Measurements from ENCODE around the gene VWA3B.

VWA3B gene

GRCh38 chr2:98181346-98181745 is 94.4 kb downstream of the VWA3B start:
- H3K4me1 ChIP-seq (ENCODE audit: insufficient read depth, low read length) = no peaks in the 10 kb centered on the region
- H3K27ac ChIP-seq (ENCODE audit: low read depth, low read length) = no peak overlapping the region
- H3K27me3 ChIP-seq (ENCODE audit: control insufficient read depth in 1 of 2, insufficient read depth in 2 of 2, low read length in 2 of 2) = peaks cover 0 to 5% of the 10 kb centered on the region in 2 donors
- no peaks in the 10 kb centered on the region for H3K9me3 ChIP-seq (ENCODE audit: low read length)
- H3K36me3 ChIP-seq (ENCODE audit: insufficient read depth, low read length) = no peaks in the 10 kb centered on the region
- H3K9ac ChIP-seq (ENCODE audit: low read length) = no peak overlapping the region
- no peak overlapping the region for H3K4me3 ChIP-seq (ENCODE audit: low read depth in 1 of 2, low read length in 2 of 2)

GRCh38 chr2:98185801-98186200 is 98.8 kb downstream of the VWA3B start:
- H3K27ac ChIP-seq (ENCODE audit: low read depth, low read length) = no peak overlapping the region
- H3K4me1 ChIP-seq (ENCODE audit: insufficient read depth, low read length) = no peaks in the 10 kb centered on the region
- H3K27me3 ChIP-seq (ENCODE audit: control insufficient read depth in 1 of 2, insufficient read depth in 2 of 2, low read length in 2 of 2) = no peaks in the 10 kb centered on the region
- H3K4me3 ChIP-seq (ENCODE audit: low read depth in 1 of 2, low read length in 2 of 2) = no peak overlapping the region
- no peaks in the 10 kb centered on the region for H3K9me3 ChIP-seq (ENCODE audit: low read length)
- H3K9ac ChIP-seq (ENCODE audit: low read length) = no peak overlapping the region
- no peaks in the 10 kb centered on the region for H3K36me3 ChIP-seq (ENCODE audit: insufficient read depth, low read length)

DNA sequence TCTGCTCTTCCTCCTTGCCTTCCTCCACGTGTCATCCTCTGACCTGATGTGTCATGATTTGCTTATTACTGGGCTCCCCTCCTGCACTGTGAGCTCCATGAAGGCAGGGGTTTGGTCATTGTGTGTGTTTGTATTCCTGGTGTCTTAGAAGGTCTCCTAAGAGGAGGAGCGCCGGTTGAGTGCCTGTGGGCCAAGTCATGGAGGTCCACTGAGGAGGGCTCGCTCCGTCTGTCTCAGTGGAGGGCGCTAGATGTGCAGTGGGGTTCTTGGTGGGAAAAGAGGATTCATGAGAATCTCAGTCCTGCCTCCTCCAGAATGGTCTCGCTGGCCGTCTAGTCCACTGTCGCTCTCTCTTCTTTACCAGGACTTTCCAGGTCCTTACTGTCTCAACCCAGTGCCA is 100.2 kb downstream of the VWA3B start:
- no peaks in the 10 kb centered on the region for H3K4me1 ChIP-seq (ENCODE audit: insufficient read depth, low read length)
- H3K27ac ChIP-seq (ENCODE audit: low read depth, low read length) = no peak overlapping the region
- H3K9me3 ChIP-seq (ENCODE audit: low read length) = no peaks in the 10 kb centered on the region
- H3K27me3 ChIP-seq (ENCODE audit: control insufficient read depth in 1 of 2, insufficient read depth in 2 of 2, low read length in 2 of 2) = no peaks in the 10 kb centered on the region
- H3K4me3 ChIP-seq (ENCODE audit: low read depth in 1 of 2, low read length in 2 of 2) = no peak overlapping the region
- H3K36me3 ChIP-seq (ENCODE audit: insufficient read depth, low read length) = no peaks in the 10 kb centered on the region
- no peak overlapping the region for H3K9ac ChIP-seq (ENCODE audit: low read length)

- Histone ChIP-seq H3K9me3 (ENCODE audit: low read length) (no peaks in the 10 kb centered on the region), H3K36me3 (ENCODE audit: insufficient read depth, low read length) (no peaks in the 10 kb centered on the region), H3K27ac (ENCODE audit: low read depth, low read length) (no peak overlapping the region), H3K4me3 (ENCODE audit: low read depth in 1 of 2, low read length in 2 of 2) (no peak overlapping the region), H3K9ac (ENCODE audit: low read length) (no peak overlapping the region), H3K4me1 (ENCODE audit: insufficient read depth, low read length) (no peaks in the 10 kb centered on the region), H3K27me3 (ENCODE audit: control insufficient read depth in 1 of 2, insufficient read depth in 2 of 2, low read length in 2 of 2) (no peaks in the 10 kb centered on the region)
These were observed 101.5 kb downstream of the VWA3B start for GRCh38 chr2:98188351-98189046.

DNA sequence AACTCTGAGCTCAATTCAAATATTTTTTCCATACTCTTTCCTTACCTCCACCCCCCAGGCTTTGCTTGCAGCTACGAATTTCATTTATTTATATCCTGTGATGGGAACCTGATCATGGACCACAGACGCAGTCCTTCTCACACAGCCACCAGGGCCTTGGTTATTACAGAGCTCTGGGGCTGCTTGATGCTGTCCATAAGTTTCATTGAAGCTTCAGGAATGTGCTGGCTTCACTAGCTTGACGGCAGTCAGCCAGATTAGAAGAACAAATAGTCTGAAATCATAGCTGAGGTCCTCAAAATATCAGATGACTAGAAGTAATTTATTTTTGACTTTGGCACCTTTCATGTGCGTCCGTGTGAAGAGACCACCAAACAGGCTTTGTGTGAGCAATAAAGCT is 104.9 kb downstream of the VWA3B start:
- no peak overlapping the region for H3K4me3 ChIP-seq (ENCODE audit: low read depth in 1 of 2, low read length in 2 of 2)
- no peaks in the 10 kb centered on the region for H3K27me3 ChIP-seq (ENCODE audit: control insufficient read depth in 1 of 2, insufficient read depth in 2 of 2, low read length in 2 of 2)
- H3K36me3 ChIP-seq (ENCODE audit: insufficient read depth, low read length) = no peaks in the 10 kb centered on the region
- no peaks in the 10 kb centered on the region for H3K9me3 ChIP-seq (ENCODE audit: low read length)
- H3K4me1 ChIP-seq (ENCODE audit: insufficient read depth, low read length) = no peaks in the 10 kb centered on the region
- no peak overlapping the region for H3K27ac ChIP-seq (ENCODE audit: low read depth, low read length)
- no peak overlapping the region for H3K9ac ChIP-seq (ENCODE audit: low read length)

GRCh38 chr2:98201576-98201975 is 114.6 kb downstream of the VWA3B start:
- no peaks in the 10 kb centered on the region for H3K27me3 ChIP-seq (ENCODE audit: control insufficient read depth in 1 of 2, insufficient read depth in 2 of 2, low read length in 2 of 2)
- H3K9ac ChIP-seq (ENCODE audit: low read length) = no peak overlapping the region

GRCh38 chr2:98205889-98206288 is 118.9 kb downstream of the VWA3B start:
- Histone ChIP-seq H3K4me1 (ENCODE audit: insufficient read depth, low read length) (no peaks in the 10 kb centered on the region), H3K9me3 (ENCODE audit: low read length) (no peaks in the 10 kb centered on the region), H3K9ac (ENCODE audit: low read length) (no peak overlapping the region), H3K27ac (ENCODE audit: low read depth, low read length) (no peak overlapping the region), H3K27me3 (ENCODE audit: control insufficient read depth in 1 of 2, insufficient read depth in 2 of 2, low read length in 2 of 2) (no peaks in the 10 kb centered on the region), H3K36me3 (ENCODE audit: insufficient read depth, low read length) (no peaks in the 10 kb centered on the region), H3K4me3 (ENCODE audit: low read depth in 1 of 2, low read length in 2 of 2) (no peak overlapping the region)

More at GRCh38 chr2:98201576-98201975, 114.6 kb downstream of the VWA3B start:
- H3K9me3 ChIP-seq (ENCODE audit: low read length) = no peaks in the 10 kb centered on the region
- H3K27ac ChIP-seq (ENCODE audit: low read depth, low read length) = no peak overlapping the region
- H3K4me1 ChIP-seq (ENCODE audit: insufficient read depth, low read length) = no peaks in the 10 kb centered on the region
- H3K36me3 ChIP-seq (ENCODE audit: insufficient read depth, low read length) = no peaks in the 10 kb centered on the region
- no peak overlapping the region for H3K4me3 ChIP-seq (ENCODE audit: low read depth in 1 of 2, low read length in 2 of 2)

GRCh38 chr2:98212092-98213000 is 125.4 kb downstream of the VWA3B start:
- Histone ChIP-seq H3K4me3 (ENCODE audit: low read depth in 1 of 2, low read length in 2 of 2) (peak overlapping the region in 1 of 2 donors; percentile 8), H3K27me3 (ENCODE audit: control insufficient read depth in 1 of 2, insufficient read depth in 2 of 2, low read length in 2 of 2) (no peaks in the 10 kb centered on the region), H3K4me1 (ENCODE audit: insufficient read depth, low read length) (peaks cover 23% of the 10 kb centered on the region), H3K9me3 (ENCODE audit: low read length) (no peaks in the 10 kb centered on the region), H3K27ac (ENCODE audit: low read depth, low read length) (peak overlapping the region; percentile 42), H3K9ac (ENCODE audit: low read length) (no peak overlapping the region), H3K36me3 (ENCODE audit: insufficient read depth, low read length) (no peaks in the 10 kb centered on the region)

- Histone ChIP-seq H3K27ac (ENCODE audit: low read depth, low read length) (no peak overlapping the region), H3K9me3 (ENCODE audit: low read length) (peaks cover 4% of the 10 kb centered on the region), H3K9ac (ENCODE audit: low read length) (no peak overlapping the region), H3K4me1 (ENCODE audit: insufficient read depth, low read length) (peaks cover 19% of the 10 kb centered on the region), H3K4me3 (ENCODE audit: low read depth in 1 of 2, low read length in 2 of 2) (no peak overlapping the region), H3K36me3 (ENCODE audit: insufficient read depth, low read length) (no peaks in the 10 kb centered on the region), H3K27me3 (ENCODE audit: control insufficient read depth in 1 of 2, insufficient read depth in 2 of 2, low read length in 2 of 2) (no peaks in the 10 kb centered on the region)
These were observed 129.6 kb downstream of the VWA3B start for GRCh38 chr2:98216616-98217015.

DNA sequence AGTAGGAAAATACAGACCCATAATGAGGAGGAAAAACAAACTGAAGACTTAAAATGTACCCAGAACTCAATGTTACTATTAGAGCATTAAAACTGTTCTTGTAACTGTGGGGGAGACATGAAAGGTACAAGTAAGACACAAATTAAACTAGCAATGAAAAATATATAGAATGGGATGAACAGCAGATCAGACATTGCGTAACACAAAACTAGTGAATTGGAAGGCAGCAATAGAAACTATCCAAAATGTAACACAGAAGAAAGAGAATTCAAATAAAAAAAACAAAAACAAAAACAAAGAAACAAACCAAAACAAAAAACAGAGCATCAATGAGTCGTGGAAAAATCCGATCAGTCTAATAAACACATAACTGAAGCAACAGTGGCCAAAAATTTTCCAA is 132.2 kb downstream of the VWA3B start:
- Histone ChIP-seq H3K27ac (ENCODE audit: low read depth, low read length) (no peak overlapping the region), H3K9ac (ENCODE audit: low read length) (no peak overlapping the region), H3K4me3 (ENCODE audit: low read depth in 1 of 2, low read length in 2 of 2) (no peak overlapping the region), H3K9me3 (ENCODE audit: low read length) (peaks cover 4% of the 10 kb centered on the region), H3K4me1 (ENCODE audit: insufficient read depth, low read length) (no peaks in the 10 kb centered on the region), H3K27me3 (ENCODE audit: control insufficient read depth in 1 of 2, insufficient read depth in 2 of 2, low read length in 2 of 2) (no peaks in the 10 kb centered on the region), H3K36me3 (ENCODE audit: insufficient read depth, low read length) (no peaks in the 10 kb centered on the region)

- Histone ChIP-seq H3K27ac (ENCODE audit: low read depth, low read length) (no peak overlapping the region), H3K4me3 (ENCODE audit: low read depth in 1 of 2, low read length in 2 of 2) (no peak overlapping the region), H3K4me1 (ENCODE audit: insufficient read depth, low read length) (no peaks in the 10 kb centered on the region), H3K27me3 (ENCODE audit: control insufficient read depth in 1 of 2, insufficient read depth in 2 of 2, low read length in 2 of 2) (no peaks in the 10 kb centered on the region), H3K36me3 (ENCODE audit: insufficient read depth, low read length) (no peaks in the 10 kb centered on the region), H3K9ac (ENCODE audit: low read length) (no peak overlapping the region), H3K9me3 (ENCODE audit: low read length) (no peaks in the 10 kb centered on the region)
These were observed 147.0 kb downstream of the VWA3B start for GRCh38 chr2:98233941-98234340.
